Bronchial epithelial cell (primary cell): ENCODE data around the gene DLG1. TPM values are rescaled to one million over a fixed set of nuclear protein-coding genes. Genes with fewer than 3 reads are reported as not detected.
A peak's percentile ranks its signal among the peaks of the same experiment; 100 is the strongest.

Experiments
- DNase-seq: peaks from one replicate; pipeline ENCODE4 v3.0.0-alpha.2; 2010; ENCODE audit warnings: low read depth
- FAIRE-seq: peaks from 2 replicates; lab custom pipeline; 2011; peaks lifted over from hg19 to GRCh38; lab: Jason Lieb, UNC
- H3K27me3 ChIP-seq: 2 replicates; pipeline ENCODE4 v1.5.1; 2011; ENCODE audit warnings: low read length; ENCODE audit not compliant: control insufficient read depth, insufficient read depth
- H3K36me3 ChIP-seq: 2 replicates; pipeline ENCODE4 v1.5.1; 2011; ENCODE audit warnings: low read length; ENCODE audit not compliant: control insufficient read depth, insufficient read depth
- H3K4me3 ChIP-seq: 2 replicates; pipeline ENCODE4 v1.5.1; 2011; ENCODE audit warnings: mild to moderate bottlenecking, low read depth, low read length, control low read depth
- CTCF ChIP-seq: IDR thresholded peaks from 2 replicates; pipeline ENCODE4 v1.5.1; 2011; ENCODE audit warnings: mild to moderate bottlenecking, moderate library complexity, low read length, control low read depth, inconsistent platforms; ENCODE audit not compliant: insufficient read depth, severe bottlenecking
- total RNA-seq: library from RNA; depleted of rRNA; stranded (reverse); fragments of >200 nt; gene quantifications from 2 replicates; pipeline ENCODE4 v1.2.1, GENCODE V29; 2014

DLG1 gene
- total RNA-seq, 1 donor from 2014 or later = 66.6 TPM

GRCh38 chr3:197293605-197294237, 4.7 kb downstream of the DLG1 start:
- no peak for TF ChIP-seq CTCF
- peaks cover 3% of the 10 kb centered on the region for H3K36me3 ChIP-seq
- DNase-seq = no peak
- no peak overlapping the region for H3K4me3 ChIP-seq
- FAIRE-seq = no peak
- no peaks in the 10 kb centered on the region for H3K27me3 ChIP-seq

- Histone ChIP-seq H3K27me3 (no peaks in the 10 kb centered on the region), H3K36me3 (peaks cover 3% of the 10 kb centered on the region), H3K4me3 (no peak overlapping the region)
- TF ChIP-seq CTCF = no peak
- DNase-seq (no peak), FAIRE-seq (no peak)
These were observed 5.8 kb downstream of the DLG1 start for GRCh38 chr3:197292648-197293047.

GRCh38 chr3:197292083-197292646, 6.2 kb downstream of the DLG1 start:
- DNase-seq (peak; percentile 30), FAIRE-seq (no peak)
- Histone ChIP-seq H3K27me3 (no peaks in the 10 kb centered on the region), H3K36me3 (peaks cover 3% of the 10 kb centered on the region), H3K4me3 (no peak overlapping the region)
- no peak for TF ChIP-seq CTCF

GRCh38 chr3:197289726-197290125, 8.7 kb downstream of the DLG1 start:
- FAIRE-seq = no peak
- no peak overlapping the region for H3K4me3 ChIP-seq
- no peaks in the 10 kb centered on the region for H3K27me3 ChIP-seq
- DNase-seq = peak; percentile 73
- TF ChIP-seq CTCF = no peak
- H3K36me3 ChIP-seq = peaks cover 10% of the 10 kb centered on the region

- Histone ChIP-seq H3K27me3 (no peaks in the 10 kb centered on the region), H3K4me3 (no peak overlapping the region), H3K36me3 (peaks cover 10% of the 10 kb centered on the region)
- DNase-seq (no peak), FAIRE-seq (no peak)
- TF ChIP-seq CTCF = no peak
These were observed 11.7 kb downstream of the DLG1 start for GRCh38 chr3:197286678-197287077.
